GM23338 (cell line): ENCODE results near the gene GAK. TPM values are rescaled to one million over a fixed set of nuclear protein-coding genes. Genes with fewer than 3 reads are reported as not detected.

Source experiments
- CREB1 ChIP-seq: fragments of 250-450 bp; sonication (Bioruptor Pico); IDR thresholded peaks from 2 replicates; pipeline ENCODE4 v1.5.0; 2020; ENCODE audit warnings: low read depth, mild to moderate bottlenecking, moderate library complexity
- CTCF ChIP-seq, 2 experiments: fragments of 200-600 bp in 1 of 2; sonication (generic) in 1 of 2; conservative IDR thresholded peaks; 2 replicates each; pipeline versions ENCODE4 v1.5.1 to v1.6.1; 2016 to 2017; ENCODE audit warnings: antibody characterized with exemption in 2 of 2, low read depth in 2 of 2, mild to moderate bottlenecking in 2 of 2, moderate library complexity in 1 of 2
- EZH2phosphoT487 ChIP-seq: fragments of 200-600 bp; sonication (generic); IDR thresholded peaks from one replicate; pipeline ENCODE4 v1.8.1; 2018; ENCODE audit warnings: antibody characterized with exemption; ENCODE audit not compliant: unreplicated experiment
- NANOG ChIP-seq: IDR thresholded peaks from 2 replicates; pipeline ENCODE4 v1.6.1; 2016; ENCODE audit warnings: antibody characterized with exemption, borderline replicate concordance
- STAT1 ChIP-seq: IDR thresholded peaks from one replicate; pipeline ENCODE4 v1.6.1; 2016; ENCODE audit warnings: antibody characterized with exemption; ENCODE audit not compliant: unreplicated experiment
- ZNF331 ChIP-seq: fragments of 250-450 bp; sonication (Bioruptor Pico); IDR thresholded peaks from 2 replicates; pipeline ENCODE4 v1.5.0; 2020; ENCODE audit warnings: low read depth, mild to moderate bottlenecking, moderate library complexity
- polyA plus RNA-seq: library from polyadenylated mRNA; unstranded; fragments of >200 nt; fragmentation: Nextera tagmentation; extraction: Ambion mirVana; gene quantifications from 2 replicates; pipeline ENCODE4 v1.2.1, GENCODE V29; 2016
- total RNA-seq: library from RNA; depleted of rRNA; stranded (reverse); fragments of >200 nt; shearing (Covaris generic); gene quantifications from 2 replicates; pipeline ENCODE4 v1.2.3, GENCODE V29; 2014
- TF ChIP-seq, protein P1 (sequence below): fragments of 250-450 bp; sonication (Bioruptor Pico); IDR thresholded peaks from 2 replicates; pipeline ENCODE4 v1.5.0; 2020; ENCODE audit warnings: mild to moderate bottlenecking, moderate library complexity

Gene GAK
- total and polyA plus RNA-seq, 2 experiments from 2014 or later: 48.5 to 124 TPM

GRCh38 chr4:970046-970745, 38.1 kb upstream of the GAK start (continued):
- TF ChIP-seq, protein P1, sequence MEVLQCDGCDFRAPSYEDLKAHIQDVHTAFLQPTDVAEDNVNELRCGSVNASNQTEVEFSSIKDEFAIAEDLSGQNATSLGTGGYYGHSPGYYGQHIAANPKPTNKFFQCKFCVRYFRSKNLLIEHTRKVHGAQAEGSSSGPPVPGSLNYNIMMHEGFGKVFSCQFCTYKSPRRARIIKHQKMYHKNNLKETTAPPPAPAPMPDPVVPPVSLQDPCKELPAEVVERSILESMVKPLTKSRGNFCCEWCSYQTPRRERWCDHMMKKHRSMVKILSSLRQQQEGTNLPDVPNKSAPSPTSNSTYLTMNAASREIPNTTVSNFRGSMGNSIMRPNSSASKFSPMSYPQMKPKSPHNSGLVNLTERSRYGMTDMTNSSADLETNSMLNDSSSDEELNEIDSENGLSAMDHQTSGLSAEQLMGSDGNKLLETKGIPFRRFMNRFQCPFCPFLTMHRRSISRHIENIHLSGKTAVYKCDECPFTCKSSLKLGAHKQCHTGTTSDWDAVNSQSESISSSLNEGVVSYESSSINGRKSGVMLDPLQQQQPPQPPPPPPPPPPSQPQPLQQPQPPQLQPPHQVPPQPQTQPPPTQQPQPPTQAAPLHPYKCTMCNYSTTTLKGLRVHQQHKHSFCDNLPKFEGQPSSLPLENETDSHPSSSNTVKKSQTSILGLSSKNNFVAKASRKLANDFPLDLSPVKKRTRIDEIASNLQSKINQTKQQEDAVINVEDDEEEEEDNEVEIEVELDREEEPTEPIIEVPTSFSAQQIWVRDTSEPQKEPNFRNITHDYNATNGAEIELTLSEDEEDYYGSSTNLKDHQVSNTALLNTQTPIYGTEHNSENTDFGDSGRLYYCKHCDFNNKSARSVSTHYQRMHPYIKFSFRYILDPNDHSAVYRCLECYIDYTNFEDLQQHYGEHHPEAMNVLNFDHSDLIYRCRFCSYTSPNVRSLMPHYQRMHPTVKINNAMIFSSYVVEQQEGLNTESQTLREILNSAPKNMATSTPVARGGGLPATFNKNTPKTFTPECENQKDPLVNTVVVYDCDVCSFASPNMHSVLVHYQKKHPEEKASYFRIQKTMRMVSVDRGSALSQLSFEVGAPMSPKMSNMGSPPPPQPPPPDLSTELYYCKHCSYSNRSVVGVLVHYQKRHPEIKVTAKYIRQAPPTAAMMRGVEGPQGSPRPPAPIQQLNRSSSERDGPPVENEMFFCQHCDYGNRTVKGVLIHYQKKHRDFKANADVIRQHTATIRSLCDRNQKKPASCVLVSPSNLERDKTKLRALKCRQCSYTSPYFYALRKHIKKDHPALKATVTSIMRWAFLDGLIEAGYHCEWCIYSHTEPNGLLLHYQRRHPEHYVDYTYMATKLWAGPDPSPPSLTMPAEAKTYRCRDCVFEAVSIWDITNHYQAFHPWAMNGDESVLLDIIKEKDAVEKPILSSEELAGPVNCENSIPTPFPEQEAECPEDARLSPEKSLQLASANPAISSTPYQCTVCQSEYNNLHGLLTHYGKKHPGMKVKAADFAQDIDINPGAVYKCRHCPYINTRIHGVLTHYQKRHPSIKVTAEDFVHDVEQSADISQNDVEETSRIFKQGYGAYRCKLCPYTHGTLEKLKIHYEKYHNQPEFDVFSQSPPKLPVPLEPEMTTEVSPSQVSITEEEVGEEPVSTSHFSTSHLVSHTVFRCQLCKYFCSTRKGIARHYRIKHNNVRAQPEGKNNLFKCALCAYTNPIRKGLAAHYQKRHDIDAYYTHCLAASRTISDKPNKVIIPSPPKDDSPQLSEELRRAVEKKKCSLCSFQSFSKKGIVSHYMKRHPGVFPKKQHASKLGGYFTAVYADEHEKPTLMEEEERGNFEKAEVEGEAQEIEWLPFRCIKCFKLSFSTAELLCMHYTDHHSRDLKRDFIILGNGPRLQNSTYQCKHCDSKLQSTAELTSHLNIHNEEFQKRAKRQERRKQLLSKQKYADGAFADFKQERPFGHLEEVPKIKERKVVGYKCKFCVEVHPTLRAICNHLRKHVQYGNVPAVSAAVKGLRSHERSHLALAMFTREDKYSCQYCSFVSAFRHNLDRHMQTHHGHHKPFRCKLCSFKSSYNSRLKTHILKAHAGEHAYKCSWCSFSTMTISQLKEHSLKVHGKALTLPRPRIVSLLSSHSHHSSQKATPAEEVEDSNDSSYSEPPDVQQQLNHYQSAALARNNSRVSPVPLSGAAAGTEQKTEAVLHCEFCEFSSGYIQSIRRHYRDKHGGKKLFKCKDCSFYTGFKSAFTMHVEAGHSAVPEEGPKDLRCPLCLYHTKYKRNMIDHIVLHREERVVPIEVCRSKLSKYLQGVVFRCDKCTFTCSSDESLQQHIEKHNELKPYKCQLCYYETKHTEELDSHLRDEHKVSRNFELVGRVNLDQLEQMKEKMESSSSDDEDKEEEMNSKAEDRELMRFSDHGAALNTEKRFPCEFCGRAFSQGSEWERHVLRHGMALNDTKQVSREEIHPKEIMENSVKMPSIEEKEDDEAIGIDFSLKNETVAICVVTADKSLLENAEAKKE (CRISPR knock-in tag): no peak
- TF ChIP-seq CREB1 (CRISPR knock-in tag) (no peak), STAT1 (no peak), NANOG (no peak), EZH2phosphoT487 (no peak), ZNF331 (CRISPR knock-in tag) (no peak), CTCF (conservative IDR thresholded peaks at IDR 0.05; ENCODE audit: low read depth in 2 of 2) (no peak)
